22Rv1 (cell line): ENCODE data around the gene PTPRA.

Source experiments
- H3K27ac ChIP-seq: fragments of 450-650 bp; 2 replicates; pipeline ENCODE4 v1.5.1; 2017
- CTCF ChIP-seq: fragments of 450-650 bp; IDR thresholded peaks from 2 replicates; pipeline ENCODE4 v1.5.1; 2017; ENCODE audit warnings: mild to moderate bottlenecking
- ZFX ChIP-seq: fragments of 450-650 bp; IDR thresholded peaks from 2 replicates; pipeline ENCODE4 v1.6.1; 2017; ENCODE audit warnings: antibody characterized with exemption, borderline replicate concordance

PTPRA gene

GRCh38 chr20:2840138-2840966, 32.9 kb upstream of the PTPRA start, which contains the start of the genes PCED1A and VPS16:
TSS of gene PCED1A (minus strand) at chr20:2840655. CDS start at chr20:2839912, 743 bp downstream.
TSS of gene VPS16 (plus strand) at chr20:2840745. CDS start at chr20:2840775, 30 bp downstream.
- TF ChIP-seq ZFX, result no peak
- no peak for TF ChIP-seq CTCF
- H3K27ac ChIP-seq, result peak within 1 kb of the TSS; percentile 74

- peak overlapping the region; percentile 74; the same call in 1 of the 2 replicates for H3K27ac ChIP-seq
Observed at GRCh38 chr20:2840967-2841531, 32.2 kb upstream of the PTPRA start.

GRCh38 chr20:2845607-2846006, 27.7 kb upstream of the PTPRA start:
- H3K27ac ChIP-seq, result no peak overlapping the region
- TF ChIP-seq CTCF (no peak), ZFX (no peak)

More at GRCh38 chr20:2840967-2841531, 32.2 kb upstream of the PTPRA start:
- TF ChIP-seq CTCF (no peak), ZFX (no peak)

GRCh38 chr20:2846698-2847097, 26.6 kb upstream of the PTPRA start:
- TF ChIP-seq CTCF (no peak), ZFX (no peak)
- H3K27ac ChIP-seq, result no peak overlapping the region

- no peak overlapping the region for H3K27ac ChIP-seq
- TF ChIP-seq CTCF (no peak), ZFX (no peak)
Observed at GRCh38 chr20:2847802-2848201, 25.5 kb upstream of the PTPRA start.

- TF ChIP-seq ZFX, result no peak
- no peak overlapping the region for H3K27ac ChIP-seq
Observed at GRCh38 chr20:2849529-2849928, 23.8 kb upstream of the PTPRA start.

- TF ChIP-seq ZFX (no peak), CTCF (no peak)
Observed at GRCh38 chr20:2851086-2851485, 22.2 kb upstream of the PTPRA start.

More at GRCh38 chr20:2851086-2851485, 22.2 kb upstream of the PTPRA start:
- H3K27ac ChIP-seq, result no peak overlapping the region
